HG02970 (cell line): ENCODE data around the gene UTS2B.

Source experiments
- ATAC-seq: cut with Tn5 transposase; IDR thresholded peaks from one replicate; pipeline ENCODE4 v1.9.1; 2021; ENCODE audit warnings: mild to moderate bottlenecking, moderate library complexity, moderate number of reproducible peaks; ENCODE audit not compliant: unreplicated experiment, low FRiP score

UTS2B gene

DNA sequence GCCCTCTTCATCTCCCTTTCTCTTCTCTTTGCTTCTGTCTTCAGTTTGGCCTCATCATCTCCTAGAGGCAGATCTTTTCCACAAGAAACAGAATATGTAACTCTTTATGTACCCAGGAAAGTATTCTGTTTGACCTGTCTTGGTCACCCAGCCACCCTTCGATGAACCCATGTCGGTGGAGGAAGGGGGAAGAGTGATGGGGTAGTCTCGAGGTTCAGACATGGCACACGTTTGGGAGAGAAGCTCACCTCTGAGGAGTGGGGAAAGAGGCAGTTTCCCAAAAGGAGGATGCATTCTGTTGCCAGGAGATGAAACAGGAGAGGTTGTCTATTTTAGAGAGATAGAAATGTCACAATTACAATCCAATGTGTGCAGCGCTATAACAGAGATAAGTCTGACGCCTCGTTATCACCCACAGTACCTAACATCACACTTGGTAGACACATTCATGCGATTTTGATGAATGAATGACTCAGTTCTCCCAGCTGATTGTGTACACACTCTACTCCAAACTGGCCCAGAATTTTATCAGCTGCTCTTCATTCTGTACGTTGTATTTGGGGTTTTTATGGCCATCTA is 1.9 kb downstream of the UTS2B start:
- no peak for ATAC-seq

DNA sequence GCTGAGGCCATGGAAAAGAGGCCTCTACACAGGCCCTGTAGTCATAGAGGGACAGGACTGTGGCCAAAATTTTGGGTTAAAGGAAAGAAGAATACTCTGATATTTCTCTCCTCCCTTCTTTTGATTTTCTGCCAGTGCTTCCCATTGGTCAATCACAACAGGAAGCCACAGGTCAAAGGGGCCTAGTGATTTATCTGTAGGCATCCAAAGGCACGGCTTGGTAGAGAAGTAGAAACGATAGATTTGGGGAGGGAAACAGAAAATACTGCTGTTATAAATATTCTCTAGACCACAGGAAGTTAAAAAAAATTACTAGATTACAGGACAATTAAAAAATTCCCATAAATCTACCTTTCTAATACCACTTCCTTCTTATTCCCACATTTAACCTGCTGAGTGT is 2.8 kb downstream of the UTS2B start:
- ATAC-seq: no peak

DNA sequence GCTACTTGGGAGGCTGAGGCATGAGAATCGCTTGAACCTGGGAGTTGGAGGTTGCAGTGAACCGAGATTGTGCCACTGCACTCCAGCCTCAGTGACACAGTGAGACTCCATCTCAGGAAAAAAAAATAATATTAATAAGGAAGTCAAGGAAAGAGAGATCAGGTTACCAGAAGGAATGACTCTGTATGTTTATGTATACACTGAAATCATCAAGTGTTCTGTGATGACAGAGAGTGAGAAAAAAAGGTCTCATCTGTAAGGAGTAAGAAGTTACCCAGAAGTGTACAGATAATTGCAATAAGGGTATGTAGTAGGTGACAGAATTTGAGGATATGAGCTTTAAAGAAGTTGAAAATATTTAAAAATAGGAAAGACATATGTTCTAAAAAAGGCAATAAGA is 5.4 kb downstream of the UTS2B start:
- ATAC-seq: no peak

DNA sequence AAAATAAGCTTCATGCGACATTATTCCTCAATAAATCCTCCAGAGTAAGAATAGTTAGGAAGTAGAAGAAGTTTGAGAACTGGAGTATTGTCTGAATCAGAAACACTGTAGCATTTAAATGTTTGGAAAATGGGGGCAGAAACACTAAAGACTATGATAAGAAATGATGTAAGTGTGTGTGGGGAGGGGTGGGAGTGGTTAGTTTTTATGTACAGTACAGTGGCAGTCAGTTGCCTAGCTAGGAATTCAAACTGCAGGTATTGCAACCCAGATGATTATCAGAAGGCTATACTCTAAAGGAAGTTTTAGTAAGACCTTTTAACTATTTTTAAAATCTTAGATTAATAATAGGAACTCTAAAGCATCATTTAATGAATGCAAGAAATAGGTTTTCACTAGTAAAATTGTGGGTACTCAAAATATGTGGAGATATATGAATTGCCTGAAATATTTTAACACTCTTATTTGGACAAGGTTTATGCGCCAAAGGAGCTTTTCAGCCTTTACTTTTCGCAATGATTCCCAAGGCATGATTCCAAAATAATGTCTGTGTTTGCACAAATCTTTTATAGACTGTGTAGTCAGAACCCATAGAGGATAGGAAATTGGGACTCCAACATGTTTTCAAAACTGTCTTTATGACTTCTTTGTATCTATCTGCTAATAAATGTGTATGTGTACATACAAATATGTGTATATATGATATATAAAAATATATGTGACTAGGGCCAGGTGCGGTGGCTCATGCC is 9.1 kb downstream of the UTS2B start:
- ATAC-seq: no peak

GRCh38 chr3:191320316-191320715 is 10.0 kb downstream of the UTS2B start:
- ATAC-seq: no peak

DNA sequence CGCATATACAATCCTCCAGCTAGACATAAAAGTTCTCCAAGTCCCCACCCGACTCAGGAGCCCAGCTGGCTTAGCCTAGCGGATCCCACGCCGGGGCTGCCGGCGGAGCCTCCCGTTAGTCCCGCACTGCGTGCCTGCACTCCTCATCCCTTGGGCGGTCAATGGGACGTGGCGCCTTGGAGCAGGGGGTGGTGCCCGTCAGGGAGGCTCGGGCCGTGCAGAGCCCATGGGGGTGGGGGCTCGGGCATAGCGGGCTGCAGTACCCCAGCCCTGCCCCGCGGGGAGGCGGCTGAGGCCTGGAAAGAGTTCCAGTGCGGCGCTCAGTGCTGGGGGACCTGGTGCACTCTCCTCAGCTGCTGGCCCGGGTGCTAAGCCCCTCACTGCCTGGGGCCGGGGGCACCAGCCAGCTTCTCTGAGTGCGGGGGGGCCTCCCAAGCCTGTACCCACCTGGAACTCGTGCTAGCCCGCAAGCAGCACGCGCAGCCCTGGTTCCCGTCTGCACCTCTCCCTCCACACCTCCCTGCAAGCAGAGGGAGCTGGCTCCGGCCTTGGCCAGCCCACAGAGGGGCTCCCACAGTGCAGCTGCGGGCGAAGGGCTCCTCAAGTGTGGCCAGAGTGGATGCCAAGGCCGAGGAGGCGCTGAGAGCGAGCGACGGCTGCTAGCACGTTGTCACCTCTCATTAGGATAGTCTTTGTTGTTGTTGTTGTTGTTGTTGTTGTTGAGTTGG is 13.3 kb downstream of the UTS2B start:
- no peak for ATAC-seq

GRCh38 chr3:191314109-191314728 is 16.1 kb downstream of the UTS2B start:
- no peak for ATAC-seq

- no peak for ATAC-seq
Observed at GRCh38 chr3:191313296-191313695, 17.0 kb downstream of the UTS2B start.

GRCh38 chr3:191307341-191307740 is 23.0 kb downstream of the UTS2B start:
- ATAC-seq: no peak

GRCh38 chr3:191306428-191306827 is 23.9 kb downstream of the UTS2B start:
- no peak for ATAC-seq

- no peak for ATAC-seq
Observed at GRCh38 chr3:191303596-191303995, 26.7 kb downstream of the UTS2B start.

DNA sequence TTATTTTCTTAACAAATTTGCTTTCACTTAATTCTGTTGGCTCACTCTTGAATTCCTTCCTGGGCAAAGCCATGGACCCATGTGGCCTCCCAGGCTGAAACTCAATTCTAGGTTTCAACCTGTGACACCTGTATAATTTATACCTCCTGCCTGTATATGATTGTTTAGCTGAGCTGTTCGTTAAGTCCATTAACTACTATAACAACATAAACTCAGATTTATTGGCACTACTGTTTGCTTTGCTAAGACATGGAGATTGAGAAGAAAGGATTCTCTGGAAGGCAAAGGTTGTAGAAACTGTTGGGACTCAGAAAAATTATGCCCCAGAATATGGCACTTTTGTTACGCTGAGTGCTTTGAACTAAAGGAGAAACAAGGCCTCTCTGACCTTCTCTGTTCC is 27.9 kb downstream of the UTS2B start:
- ATAC-seq: no peak

DNA sequence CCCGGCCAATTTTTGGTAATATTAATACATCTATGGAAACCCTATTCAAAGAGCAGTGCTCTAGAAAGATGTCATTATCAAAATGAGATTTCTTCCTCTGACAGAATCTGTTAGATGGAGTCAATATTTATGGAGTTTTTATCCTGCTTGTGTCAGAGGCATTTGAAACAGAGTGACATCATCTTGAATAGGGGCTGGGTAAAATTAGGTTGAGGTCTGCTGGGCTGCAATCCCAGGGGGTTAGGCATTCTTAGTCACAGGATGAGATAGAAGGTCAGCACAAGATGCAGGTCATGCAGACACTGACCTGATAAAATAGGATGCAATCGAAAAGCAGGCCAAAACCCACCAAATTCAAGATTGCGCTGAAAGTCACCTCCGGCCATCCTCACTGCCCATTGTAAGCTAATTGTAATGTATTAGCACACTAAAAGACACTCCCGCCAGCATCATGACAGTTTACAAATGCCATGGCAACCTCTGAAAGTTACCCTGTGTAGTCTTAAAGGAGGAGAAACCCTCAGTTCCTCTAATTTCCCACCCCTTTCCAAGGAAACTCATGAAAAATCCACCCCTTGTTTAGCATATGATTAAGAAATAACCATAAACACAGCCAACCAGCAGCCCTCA is 28.4 kb downstream of the UTS2B start:
- no peak for ATAC-seq

GRCh38 chr3:191301017-191301416 is 29.3 kb downstream of the UTS2B start:
- ATAC-seq: no peak

- no peak for ATAC-seq
Observed at GRCh38 chr3:191300422-191300821, 29.9 kb downstream of the UTS2B start.

GRCh38 chr3:191298846-191299245 is 31.5 kb downstream of the UTS2B start:
- no peak for ATAC-seq

DNA sequence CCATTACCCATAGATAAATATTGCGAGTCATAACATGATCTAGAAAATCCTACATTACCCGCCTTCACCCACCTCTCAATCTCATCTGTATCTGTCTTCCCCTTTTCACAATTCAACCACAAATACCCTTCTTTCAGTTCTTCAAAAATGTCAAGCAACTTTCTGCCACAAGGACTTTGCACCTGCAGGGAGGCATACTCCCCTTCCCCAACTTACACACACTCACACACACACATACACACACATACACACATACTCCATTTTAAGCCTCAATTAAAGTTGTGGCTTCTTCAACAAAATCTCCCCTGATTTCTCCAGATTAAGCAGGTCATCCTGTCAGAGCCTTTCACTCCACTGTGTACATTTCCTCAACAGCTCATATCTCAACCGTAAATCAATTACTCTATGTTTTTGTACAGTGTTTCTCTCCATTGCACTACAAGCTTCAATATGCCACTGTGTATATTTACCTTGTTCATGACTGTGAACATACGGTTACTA is 34.2 kb downstream of the UTS2B start:
- peak; percentile 88 for ATAC-seq

DNA sequence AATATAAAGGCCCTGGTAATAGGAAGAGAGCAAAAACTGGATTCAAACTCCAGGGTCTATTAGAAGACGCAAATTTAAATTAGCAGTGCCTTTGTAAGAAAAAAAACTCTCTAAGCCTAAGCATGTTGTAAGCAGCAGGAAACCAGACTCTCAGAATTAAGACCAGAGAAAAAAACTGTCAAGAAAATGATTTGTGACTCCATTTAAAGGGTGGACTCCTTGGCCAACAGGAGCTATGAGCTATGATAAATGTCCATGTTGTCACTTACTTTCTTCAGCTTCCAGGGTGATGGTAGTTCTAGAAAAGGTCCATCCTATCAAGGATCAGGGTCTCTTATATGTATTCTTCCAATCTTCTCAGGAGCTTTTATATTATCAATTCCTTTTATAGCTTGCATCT is 36.0 kb downstream of the UTS2B start:
- no peak for ATAC-seq

GRCh38 chr3:191292243-191293015 is 37.9 kb downstream of the UTS2B start:
- ATAC-seq: no peak
